Stimulated activated CD4-positive, alpha-beta T cell treated with anti-CD3 and anti-CD28 coated beads, Interleukin-2, amount 100 ng/mL, for 4 hours (primary cell): ENCODE data around the gene MITD1.
"Not testable (repeated sequence)": the region's sequence is repeated elsewhere in the genome, so short reads cannot be mapped to it uniquely, and the experiment has no call there.

Experiments
- DNase-seq: peaks from one replicate; pipeline ENCODE4 v3.0.0-alpha.2; 2020; ENCODE audit warnings: low read depth

The MITD1 gene

DNA sequence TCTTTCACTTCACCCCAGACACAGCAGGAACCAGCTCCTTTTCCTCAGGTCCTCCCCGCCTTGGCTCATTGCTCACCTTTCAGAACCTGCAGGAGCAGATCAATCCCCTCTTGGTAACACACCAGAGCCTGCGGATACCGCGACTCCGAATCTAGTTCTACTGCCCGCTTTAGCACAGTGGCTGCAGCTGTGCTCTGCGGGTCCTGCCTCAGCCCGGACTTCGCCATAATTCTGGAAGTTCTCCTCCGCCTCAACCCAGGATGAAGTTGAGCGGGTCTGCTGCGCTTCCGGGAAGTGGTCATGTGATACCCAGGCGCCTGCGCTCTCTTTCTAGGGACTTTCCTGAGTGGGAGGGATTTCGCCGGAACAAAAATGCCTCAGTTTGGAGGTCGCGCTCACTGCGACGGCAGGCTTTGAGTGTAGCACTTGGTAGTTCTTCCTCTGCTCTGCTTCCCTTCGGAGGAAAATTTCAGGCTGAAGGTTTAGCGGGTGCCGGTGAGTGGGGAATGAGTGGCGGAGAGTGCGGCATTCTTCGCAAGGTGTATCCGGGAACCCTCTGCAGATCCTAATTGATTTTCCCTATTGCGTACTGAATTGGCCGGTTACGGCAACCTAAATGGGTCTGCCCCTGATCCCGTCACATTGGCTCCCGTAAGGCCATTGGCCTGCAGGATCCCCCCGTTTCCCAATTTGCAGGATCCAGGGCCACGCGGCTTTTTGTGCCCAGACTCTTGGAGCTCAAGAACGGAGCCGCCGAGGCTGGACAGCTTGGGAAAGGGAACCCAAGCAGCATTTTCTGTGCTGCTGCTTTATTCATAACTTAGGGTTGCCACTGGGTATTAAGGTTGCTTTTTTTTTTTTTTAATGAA lies at the start of gene MITD1, which contains the start of gene MRPL30:
Gene MITD1, minus strand, starts transcription at position 304 of the 869 bp plus-strand sequence. Its CDS starts 77 bp downstream, at position 227.
Gene MRPL30, plus strand, starts transcription at position 430 of the 869 bp plus-strand sequence. CDS start 5,020 bp downstream, outside the sequence.
- peak; percentile 84 for DNase-seq

GRCh38 chr2:99217929-99218501 lies 37.2 kb upstream of the MITD1 start:
- no peak for DNase-seq

DNA sequence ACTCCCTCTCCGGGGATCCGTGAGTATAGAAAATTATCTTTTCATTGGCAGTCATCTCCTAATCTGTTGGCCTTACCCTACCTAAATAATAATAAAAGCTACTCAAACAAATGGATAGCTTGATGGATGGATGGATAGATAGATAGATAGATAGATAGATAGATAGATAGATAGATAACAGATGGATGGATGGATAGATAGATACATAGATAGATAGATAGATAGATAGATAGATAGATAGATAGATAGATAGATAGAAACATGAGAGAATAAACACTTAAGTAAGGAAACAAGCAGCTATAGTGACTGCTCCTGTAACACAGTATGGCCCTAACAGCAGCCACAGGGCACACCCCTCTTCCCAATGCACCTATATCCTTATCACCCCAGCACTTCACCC lies 35.2 kb upstream of the MITD1 start:
- DNase-seq, result no peak

- no peak for DNase-seq
Observed at GRCh38 chr2:99205491-99205890, 24.6 kb upstream of the MITD1 start.

DNA sequence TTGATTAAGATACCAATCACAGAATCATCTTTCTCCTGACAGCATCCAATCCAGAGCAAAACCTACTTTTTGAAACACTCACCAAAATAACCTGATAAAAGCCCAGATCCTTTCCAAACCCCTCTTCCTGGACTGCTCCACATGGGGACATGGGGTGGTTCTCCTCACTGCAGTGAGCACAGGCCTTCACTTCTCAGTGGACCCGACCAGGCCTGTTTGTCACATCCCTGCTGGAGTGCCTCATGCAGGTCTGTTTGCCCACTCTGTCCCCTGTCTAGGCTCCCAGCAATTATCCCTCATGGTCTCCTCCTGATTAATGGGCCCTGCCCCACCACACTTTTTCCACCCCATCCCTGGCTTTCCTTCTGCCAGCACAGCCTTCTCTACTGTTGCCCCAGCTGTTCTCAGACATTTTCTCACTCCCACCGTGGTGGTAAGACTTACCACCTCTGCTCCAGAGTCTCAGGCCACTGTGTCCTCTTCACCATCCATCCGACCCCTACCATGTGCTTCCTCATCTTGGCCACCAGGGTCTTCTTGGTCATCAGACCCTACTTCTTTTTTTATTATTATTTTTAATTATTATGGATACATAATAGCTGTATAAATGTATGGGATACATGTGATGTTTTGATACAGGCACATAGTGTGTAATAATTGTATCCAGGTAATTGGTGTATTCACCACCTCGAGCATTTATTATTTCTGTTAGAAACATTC lies 21.3 kb upstream of the MITD1 start:
- DNase-seq, result no peak

GRCh38 chr2:99200076-99200800 lies 19.4 kb upstream of the MITD1 start:
- DNase-seq, result no peak

- DNase-seq, result no peak
Observed at GRCh38 chr2:99198103-99198841, 17.4 kb upstream of the MITD1 start.

- not testable (repeated sequence) for DNase-seq
Observed at GRCh38 chr2:99192364-99192763, 11.5 kb upstream of the MITD1 start.

GRCh38 chr2:99190548-99190947 lies 9.7 kb upstream of the MITD1 start:
- no peak for DNase-seq

DNA sequence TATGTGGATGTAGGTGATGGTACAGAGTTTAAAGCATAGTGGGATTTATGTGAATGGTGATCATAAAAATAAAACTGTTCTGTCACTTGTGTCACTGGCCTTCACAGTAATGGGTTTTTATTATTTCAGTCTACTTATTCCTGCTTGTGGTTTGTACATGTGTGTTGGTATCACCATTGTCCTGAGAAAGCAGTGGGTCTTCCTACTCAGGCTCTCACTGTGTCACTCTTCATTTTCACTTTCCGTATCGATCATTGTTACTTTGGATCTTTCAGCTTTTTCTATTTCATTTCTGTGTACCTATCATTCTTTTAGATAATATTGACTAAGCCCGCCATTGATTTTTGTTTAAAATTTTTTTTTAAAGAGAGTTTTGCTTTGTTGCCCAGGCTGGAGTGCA lies 7.5 kb upstream of the MITD1 start:
- no peak for DNase-seq

DNA sequence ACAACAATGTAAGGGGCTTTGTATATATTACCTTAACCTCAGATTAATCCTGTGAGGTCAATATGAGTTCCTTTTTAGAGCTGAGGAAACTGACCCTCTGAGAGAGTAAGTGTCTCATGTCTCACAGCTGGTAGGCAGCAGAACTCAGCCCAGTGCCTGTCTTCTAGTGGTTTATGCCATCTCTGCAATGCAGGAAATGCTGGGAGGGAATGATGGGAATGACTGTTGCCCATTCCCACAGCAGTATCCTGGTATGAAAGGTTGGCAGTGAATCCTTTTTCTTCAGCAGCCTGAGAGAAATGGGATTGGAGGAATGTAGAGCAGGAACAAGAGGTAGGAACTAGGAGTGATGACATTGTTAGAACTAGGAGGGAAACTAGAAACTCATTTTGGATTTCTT lies 6.2 kb upstream of the MITD1 start:
- DNase-seq, result no peak

- DNase-seq, result no peak
Observed at GRCh38 chr2:99184811-99185210, 4.0 kb upstream of the MITD1 start.

- no peak for DNase-seq
Observed at GRCh38 chr2:99183025-99183424, 2.2 kb upstream of the MITD1 start.

GRCh38 chr2:99181624-99182000 lies 754 bp upstream of the MITD1 start:
- no peak for DNase-seq

DNA sequence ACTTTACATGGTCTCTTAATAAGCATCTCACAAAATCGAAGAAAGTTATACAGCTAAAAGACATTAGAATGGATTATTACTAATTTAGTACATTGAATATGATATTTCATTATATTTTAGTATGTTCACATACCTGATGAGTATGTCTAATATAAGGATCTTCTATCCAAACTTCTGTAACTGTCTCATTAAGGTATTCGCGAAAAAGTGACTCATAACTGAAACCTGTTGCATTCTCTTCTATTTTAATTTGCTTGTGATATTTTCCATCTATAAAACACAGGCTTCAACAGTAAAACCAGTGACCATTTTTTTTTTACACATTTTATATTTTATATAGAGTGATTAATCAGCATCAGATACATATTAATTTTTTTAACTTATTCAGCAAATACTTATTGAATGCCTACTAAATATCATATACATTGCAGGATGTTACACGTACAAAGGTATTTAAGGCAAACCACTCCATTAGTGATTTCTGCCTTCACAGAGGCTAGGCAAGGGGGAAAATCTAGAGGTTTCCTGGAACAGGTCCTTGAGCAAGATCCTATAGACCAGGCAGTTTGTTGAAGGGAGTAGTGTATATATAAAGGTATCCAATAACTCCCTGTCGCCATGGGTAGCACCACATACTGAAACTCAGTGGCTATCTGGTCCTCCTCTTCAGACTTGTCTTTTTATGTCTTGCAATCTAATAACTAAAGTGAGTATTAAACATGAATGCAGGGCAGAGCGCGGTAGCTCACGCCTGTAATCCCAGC lies 9.3 kb downstream of the MITD1 start:
- no peak for DNase-seq

- DNase-seq, result no peak
Observed at GRCh38 chr2:99169534-99169933, 11.3 kb downstream of the MITD1 start.

- DNase-seq, result no peak
Observed at GRCh38 chr2:99166218-99166617, 14.6 kb downstream of the MITD1 start.

DNA sequence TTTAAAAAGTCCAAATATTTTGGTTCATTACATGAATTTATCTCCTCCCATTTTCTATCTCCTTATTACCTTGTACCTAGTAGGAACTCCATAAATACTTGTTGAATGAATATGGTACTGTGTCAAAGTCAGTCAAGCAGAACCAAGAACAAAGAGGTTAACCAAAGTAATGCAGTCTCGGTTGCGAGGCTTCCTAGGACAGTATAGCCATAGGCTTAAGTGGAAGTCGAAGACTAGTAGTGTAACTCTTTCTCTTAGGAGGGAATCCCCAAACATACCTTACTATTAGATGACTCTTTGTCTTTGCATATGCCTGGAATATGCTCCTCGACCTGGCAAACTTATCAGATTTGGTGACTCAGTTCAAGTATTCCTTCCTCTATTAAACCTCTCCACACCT lies 21.3 kb downstream of the MITD1 start:
- DNase-seq, result no peak

DNA sequence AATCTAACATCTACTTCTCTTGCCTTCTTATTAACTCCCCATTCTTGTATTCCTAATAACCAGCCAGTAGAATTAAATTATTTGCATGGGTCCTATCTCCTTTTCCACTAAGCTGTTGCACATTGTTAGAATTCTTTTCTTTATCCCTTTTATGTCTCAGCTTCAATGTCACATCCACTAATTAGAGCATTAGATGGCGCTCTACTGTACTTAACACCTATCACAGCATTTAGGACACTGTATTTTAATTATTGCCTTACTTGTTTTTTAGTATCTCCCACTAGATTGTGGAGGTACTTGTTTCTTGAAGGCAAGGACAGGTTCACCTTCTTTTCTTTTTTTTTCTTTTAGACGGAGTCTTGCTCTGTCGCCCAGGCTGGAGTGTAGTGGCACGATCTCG lies 22.3 kb downstream of the MITD1 start:
- DNase-seq, result no peak

GRCh38 chr2:99156891-99157290 lies 24.0 kb downstream of the MITD1 start:
- no peak for DNase-seq
